Panc1 (cell line): ENCODE measurements around the gene SIGLEC8. TPM values are rescaled to one million over a fixed set of nuclear protein-coding genes. Genes with fewer than 3 reads are reported as not detected.

Experiments used
- ATAC-seq: fragments of 200-7000 bp; cut with Tn5 transposase; 2 replicates; pipeline ENCODE4 v1.9.1; 2020; ENCODE audit warnings: mild to moderate bottlenecking, moderate library complexity
- BruUV-seq: library from RNA; stranded (reverse); fragments of 400-500 nt; replicated peaks from 2 replicates; lab custom pipeline; 2021; lab: Mats Ljungman, UMichigan
- CTCF ChIA-PET: fragments of 300-600 bp; sonication (Branson Sonifier 250); formaldehyde crosslinking; loops from one replicate; lab custom pipeline; 2022; ENCODE audit warnings: antibody characterized with exemption; lab: Charles Lee
- POLR2A ChIA-PET: fragments of 300-600 bp; sonication (Branson Sonifier 250); formaldehyde crosslinking; loops from one replicate; lab custom pipeline; 2022; ENCODE audit warnings: antibody characterized with exemption; lab: Charles Lee
- DNase-seq: peaks from one replicate; pipeline ENCODE4 v3.0.0-alpha.2; 2010; ENCODE audit warnings: low read depth, low spot score
- H3K27ac ChIP-seq: 2 replicates; pipeline ENCODE4 v1.5.1; 2011; ENCODE audit warnings: mild to moderate bottlenecking, low read length, inconsistent platforms
- H3K27me3 ChIP-seq: fragments of 200-500 bp; sonication (Bioruptor generic); 2 replicates; pipeline ENCODE4 v1.6.0; 2014; ENCODE audit warnings: low read length, inconsistent platforms; ENCODE audit not compliant: control insufficient read depth, insufficient read depth
- H3K36me3 ChIP-seq: fragments of 200-500 bp; sonication (Bioruptor generic); 2 replicates; pipeline ENCODE4 v1.5.1; 2014; ENCODE audit warnings: inconsistent platforms, mild to moderate bottlenecking, low read length, moderate library complexity; ENCODE audit not compliant: control insufficient read depth, insufficient read depth
- H3K4me1 ChIP-seq: 2 replicates; pipeline ENCODE4 v1.5.1; 2011; ENCODE audit warnings: inconsistent platforms, mild to moderate bottlenecking, low read length, moderate library complexity; ENCODE audit not compliant: control insufficient read depth, insufficient read depth
- H3K4me3 ChIP-seq, 2 experiments: 2 replicates each; pipeline ENCODE4 v1.5.1; 2011 to 2012; ENCODE audit warnings: low read depth in 2 of 2, low read length in 2 of 2, mild to moderate bottlenecking in 2 of 2, inconsistent platforms in 1 of 2, moderate library complexity in 1 of 2
- H3K9me3 ChIP-seq: fragments of 200-500 bp; sonication (Bioruptor generic); 2 replicates; pipeline ENCODE4 v1.5.1; 2014; ENCODE audit warnings: low read depth, mild to moderate bottlenecking, inconsistent platforms, low read length, moderate library complexity; ENCODE audit not compliant: control insufficient read depth, insufficient read depth
- CTCF ChIP-seq: fragments of 450-650 bp; IDR thresholded peaks from 2 replicates; pipeline ENCODE4 v1.5.1; 2017; ENCODE audit warnings: mild to moderate bottlenecking
- POLR2AphosphoS5 ChIP-seq: IDR thresholded peaks from 2 replicates; pipeline ENCODE4 v1.6.1; 2012; ENCODE audit warnings: mild to moderate bottlenecking, low read depth, low read length, moderate library complexity
- REST ChIP-seq, 2 experiments: IDR thresholded peaks; 2 replicates each; pipeline ENCODE4 v1.6.1; 2011 to 2012; ENCODE audit warnings: low read depth in 2 of 2, control low read depth in 1 of 2, low read length in 1 of 2, mild to moderate bottlenecking in 1 of 2, moderate library complexity in 1 of 2; ENCODE audit not compliant: insufficient read depth in 1 of 2
- SIN3A ChIP-seq: IDR thresholded peaks from 2 replicates; pipeline ENCODE4 v1.6.1; 2012; ENCODE audit warnings: low read depth, mild to moderate bottlenecking, low read length, moderate library complexity, borderline replicate concordance; ENCODE audit not compliant: insufficient read depth
- TCF7L2 ChIP-seq: IDR thresholded peaks from 2 replicates; pipeline ENCODE4 v1.6.1; 2011; ENCODE audit warnings: mild to moderate bottlenecking, low read depth, low read length, inconsistent platforms
- in situ Hi-C: cut with HindIII; loops from 2 replicates; pipeline ENCODE4 v1.10.0; 2016; ENCODE audit warnings: low sequenced_read_pairs, low pct_unique_long_range_greater_than_20kb
- intact Hi-C: fragments of 100-400 bp; cut with micrococcal nuclease; formaldehyde crosslinking; loops from one replicate; pipeline ENCODE4 v1.10.0; 2022; ENCODE audit not compliant: unreplicated experiment
- total RNA-seq: library from RNA; stranded (reverse); gene quantifications from one replicate; pipeline ENCODE4 v1.2.1, GENCODE V29; 2021; ENCODE audit not compliant: unreplicated experiment

The SIGLEC8 gene
- total RNA-seq, 1 experiment from 2014 or later: not detected

- Histone ChIP-seq H3K36me3 (no peaks in the 10 kb centered on the region), H3K9me3 (no peaks in the 10 kb centered on the region), H3K4me1 (no peaks in the 10 kb centered on the region), H3K4me3 (no peak within 1 kb of the TSS), H3K27ac (no peak within 1 kb of the TSS), H3K27me3 (no peaks in the 10 kb centered on the region)
- intact Hi-C loops: no loop called here
- no TSS peak for BruUV-seq
- DNase-seq (no peak), ATAC-seq (no peak)
- POLR2A ChIA-PET: no interaction called here
- in situ Hi-C loops: no loop called here
- CTCF ChIA-PET: interaction anchor here (1.1 kb wide), 1 partner anchor 178 kb away, joined by 3 read pairs; no protein-coding TSS in a partner anchor
- TF ChIP-seq REST (IDR thresholded peaks at IDR 0.05; ENCODE audit: insufficient read depth in 1 of 2, low read depth in 2 of 2, low read length in 1 of 2) (no peak), CTCF (no peak), TCF7L2 (no peak), POLR2AphosphoS5 (no peak), SIN3A (no peak)
Observed at GRCh38 chr19:51478381-51479234, 20.4 kb upstream of the SIGLEC8 start, which contains the start of gene CEACAM18. Gene CEACAM18, plus strand, starts transcription at chr19:51478539.

GRCh38 chr19:51477344-51477743, 19.1 kb upstream of the SIGLEC8 start:
- H3K9me3 ChIP-seq: no peaks in the 10 kb centered on the region
- ATAC-seq (no peak), DNase-seq (no peak)
- H3K4me3 ChIP-seq: no peak overlapping the region
- H3K36me3 ChIP-seq: no peaks in the 10 kb centered on the region
- in situ Hi-C loops: no loop called here
- BruUV-seq: no TSS peak
- ChIA-PET CTCF (no interaction called here), POLR2A (no interaction called here)
- H3K4me1 ChIP-seq: no peaks in the 10 kb centered on the region
- H3K27ac ChIP-seq: no peak overlapping the region
- H3K27me3 ChIP-seq: no peaks in the 10 kb centered on the region; the same call in 1 of the 2 replicates
- TF ChIP-seq SIN3A (no peak), TCF7L2 (no peak), POLR2AphosphoS5 (no peak), CTCF (no peak), REST (IDR thresholded peaks at IDR 0.05; ENCODE audit: insufficient read depth in 1 of 2, low read depth in 2 of 2, low read length in 1 of 2) (no peak)
- intact Hi-C loops: no loop called here
